GM12873 (cell line): ENCODE data around the gene ADTRP.

Source experiments
- TF ChIP-seq, protein P1 (sequence below): IDR thresholded peaks from 2 replicates; pipeline ENCODE4 v1.5.1; 2012; ENCODE audit warnings: low read depth, mild to moderate bottlenecking, moderate library complexity, low read length, control low read depth; ENCODE audit not compliant: insufficient read depth; ENCODE audit errors: missing control alignments

ADTRP gene

DNA sequence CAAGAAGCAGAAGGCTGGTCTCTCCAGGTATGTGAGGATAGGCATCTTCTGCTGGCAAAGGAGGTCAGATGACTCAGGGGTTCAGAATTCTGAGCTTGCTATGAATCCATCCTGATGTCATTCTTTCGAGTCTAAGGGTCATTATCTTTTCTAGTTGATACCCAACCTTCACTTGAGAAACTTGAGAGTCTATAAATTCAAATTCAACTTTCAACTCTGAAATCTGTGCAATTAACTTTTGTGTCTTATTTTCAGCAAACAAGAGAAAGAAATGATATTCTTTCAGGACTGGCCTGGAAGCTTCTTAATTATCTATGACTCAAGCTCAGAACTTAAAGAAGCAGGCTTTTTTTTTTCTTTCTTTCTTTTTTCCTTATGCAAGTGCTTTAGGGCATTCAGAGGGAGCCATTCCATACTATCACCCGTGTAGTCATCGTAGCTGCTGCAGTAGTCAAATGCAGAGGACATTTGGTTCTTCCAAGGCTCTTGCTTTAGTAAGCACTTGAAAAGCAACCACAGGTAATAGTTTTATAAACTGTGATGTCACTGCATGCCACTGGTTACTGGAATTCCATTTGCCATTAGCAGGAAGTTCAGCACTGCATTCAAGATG is 93.0 kb downstream of the ADTRP start:
- TF ChIP-seq, protein P1, sequence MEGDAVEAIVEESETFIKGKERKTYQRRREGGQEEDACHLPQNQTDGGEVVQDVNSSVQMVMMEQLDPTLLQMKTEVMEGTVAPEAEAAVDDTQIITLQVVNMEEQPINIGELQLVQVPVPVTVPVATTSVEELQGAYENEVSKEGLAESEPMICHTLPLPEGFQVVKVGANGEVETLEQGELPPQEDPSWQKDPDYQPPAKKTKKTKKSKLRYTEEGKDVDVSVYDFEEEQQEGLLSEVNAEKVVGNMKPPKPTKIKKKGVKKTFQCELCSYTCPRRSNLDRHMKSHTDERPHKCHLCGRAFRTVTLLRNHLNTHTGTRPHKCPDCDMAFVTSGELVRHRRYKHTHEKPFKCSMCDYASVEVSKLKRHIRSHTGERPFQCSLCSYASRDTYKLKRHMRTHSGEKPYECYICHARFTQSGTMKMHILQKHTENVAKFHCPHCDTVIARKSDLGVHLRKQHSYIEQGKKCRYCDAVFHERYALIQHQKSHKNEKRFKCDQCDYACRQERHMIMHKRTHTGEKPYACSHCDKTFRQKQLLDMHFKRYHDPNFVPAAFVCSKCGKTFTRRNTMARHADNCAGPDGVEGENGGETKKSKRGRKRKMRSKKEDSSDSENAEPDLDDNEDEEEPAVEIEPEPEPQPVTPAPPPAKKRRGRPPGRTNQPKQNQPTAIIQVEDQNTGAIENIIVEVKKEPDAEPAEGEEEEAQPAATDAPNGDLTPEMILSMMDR: no peak

DNA sequence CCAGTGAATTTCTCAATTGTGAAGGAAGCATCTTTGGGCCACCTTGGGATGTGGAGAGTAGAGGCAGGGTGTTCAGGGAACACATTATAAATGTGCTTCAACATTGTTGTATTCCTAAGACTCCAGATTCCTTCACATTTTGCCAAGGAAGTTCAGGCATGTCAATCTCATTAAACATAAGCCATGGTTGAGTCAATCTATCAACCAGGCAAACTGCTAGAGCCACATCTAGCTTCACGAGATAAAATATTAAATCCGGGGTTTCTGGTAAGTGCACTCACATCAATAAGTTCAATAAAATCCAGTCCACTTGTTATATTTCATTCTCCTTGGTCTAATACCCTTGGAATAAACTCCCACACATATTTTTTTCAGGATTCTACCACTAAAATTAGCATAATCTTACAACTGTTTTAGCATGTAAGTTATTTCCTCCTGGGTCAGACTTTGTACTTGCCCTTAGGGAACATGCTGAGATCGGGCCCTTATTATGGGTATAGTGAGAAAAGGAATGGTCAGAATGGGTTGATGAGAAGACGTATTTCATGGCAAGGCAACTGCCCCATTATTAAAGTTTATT is 93.6 kb downstream of the ADTRP start:
- TF ChIP-seq, protein P1: no peak

DNA sequence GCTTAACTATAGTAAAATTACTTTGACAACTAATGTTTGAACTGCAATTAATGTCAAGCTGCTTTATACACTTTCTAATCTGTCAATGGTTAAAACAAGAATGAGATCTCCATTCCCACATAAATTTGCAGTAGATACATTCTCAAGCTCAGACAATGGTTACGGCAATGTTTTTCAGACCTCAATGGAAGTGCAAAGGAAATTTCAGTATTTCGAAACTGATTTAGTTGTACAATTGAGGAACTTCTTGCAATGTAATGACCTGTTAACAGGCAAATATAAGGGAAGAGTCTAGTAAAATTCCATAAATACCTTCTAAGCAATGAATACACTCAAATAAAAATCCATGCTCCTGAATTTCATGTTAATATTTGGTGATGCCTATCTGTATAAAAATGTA is 94.7 kb downstream of the ADTRP start:
- TF ChIP-seq, protein P1: no peak

DNA sequence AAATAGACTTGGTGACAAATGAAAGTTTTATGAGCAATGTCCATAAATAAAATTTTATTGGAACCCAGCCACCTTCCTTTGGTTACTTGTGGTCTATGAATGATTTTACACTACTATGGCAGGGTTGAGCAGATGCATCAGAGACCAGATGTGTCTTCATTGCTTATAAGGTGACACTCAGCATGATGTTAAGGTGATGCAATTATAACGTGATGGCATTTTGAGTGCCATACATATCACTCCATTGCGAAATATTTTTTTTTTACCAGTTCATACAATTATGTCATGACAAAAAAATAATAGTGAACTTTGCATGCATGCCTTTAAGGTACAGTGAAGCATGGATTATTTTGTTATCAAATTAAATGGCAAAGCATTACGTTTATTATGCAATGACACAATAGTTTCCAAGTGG is 96.0 kb downstream of the ADTRP start:
- TF ChIP-seq, protein P1: no peak

DNA sequence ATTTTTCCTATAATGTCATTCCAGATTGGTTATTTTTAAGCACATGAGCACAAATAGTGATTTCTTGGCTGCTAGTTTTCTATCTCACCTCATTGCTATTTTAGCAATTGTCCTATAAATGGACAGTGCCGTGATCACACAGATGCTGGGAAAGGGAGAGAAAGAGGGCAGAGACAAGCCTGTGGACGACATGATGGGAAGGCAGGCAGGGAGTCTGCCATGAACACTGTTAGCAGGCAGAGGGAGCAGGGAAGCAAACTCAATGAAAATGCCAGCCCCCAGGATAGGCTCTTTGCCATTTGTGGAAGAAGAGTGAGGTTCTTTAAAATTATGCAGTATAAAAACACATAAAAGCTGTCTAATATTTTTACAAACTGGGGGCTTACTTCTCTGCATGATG is 96.8 kb downstream of the ADTRP start:
- TF ChIP-seq, protein P1: no peak

DNA sequence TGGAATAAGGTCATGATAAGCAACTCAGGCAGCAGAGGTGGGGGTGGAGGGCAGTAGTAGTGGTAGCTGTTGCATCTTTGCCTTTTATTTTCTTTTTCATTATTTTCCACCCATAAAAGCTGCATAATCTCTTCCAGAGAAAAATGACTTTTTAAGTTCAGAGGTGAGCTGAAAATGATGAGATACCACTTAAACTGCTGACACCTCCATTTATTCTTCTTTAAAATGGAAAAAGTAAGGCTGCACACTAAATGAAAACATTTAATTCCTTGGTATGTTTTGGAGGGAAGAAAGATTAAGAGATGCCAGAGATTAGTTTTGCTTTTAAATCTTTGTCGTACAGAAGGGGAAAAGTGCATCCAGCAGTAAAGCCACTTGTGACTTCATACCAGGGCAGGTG is 97.2 kb downstream of the ADTRP start:
- TF ChIP-seq, protein P1: no peak

DNA sequence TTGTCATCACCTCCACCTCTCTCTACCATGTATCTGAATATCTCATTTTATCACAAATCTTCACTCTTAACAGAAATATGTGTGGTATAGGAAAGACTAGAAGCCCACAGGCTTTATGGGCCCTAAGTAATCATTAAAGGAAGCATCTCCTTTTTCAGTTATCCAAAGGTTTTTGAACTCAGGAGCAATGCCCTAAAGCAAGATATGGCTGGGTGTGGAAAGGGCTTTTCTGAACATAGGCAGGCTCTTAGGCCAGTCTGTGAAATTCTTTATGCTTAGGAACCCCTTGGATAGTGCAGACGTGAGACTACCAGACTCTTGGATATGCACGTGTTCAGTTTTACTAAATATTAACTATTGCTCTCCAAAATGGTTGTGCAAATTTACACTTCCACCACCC is 99.5 kb downstream of the ADTRP start:
- TF ChIP-seq, protein P1: no peak

DNA sequence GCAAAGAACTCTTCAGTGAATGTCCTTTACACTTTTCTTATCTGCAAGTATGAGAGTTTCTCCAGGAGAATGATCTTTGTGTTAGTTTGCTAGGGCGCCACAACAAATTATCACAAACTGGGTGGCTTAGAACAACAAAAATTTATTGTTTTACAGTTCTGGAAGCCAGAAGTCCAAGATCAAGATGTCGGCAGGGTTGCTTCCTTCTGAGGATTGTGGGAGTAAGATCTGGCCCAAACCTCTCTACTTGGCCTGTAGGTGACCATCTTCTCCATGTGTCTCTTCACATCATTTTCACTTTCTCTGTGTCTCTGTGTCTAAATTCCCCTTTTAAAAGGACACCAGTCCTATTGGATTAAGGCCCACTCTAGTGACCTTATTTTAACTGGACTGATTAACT is 103.0 kb downstream of the ADTRP start:
- TF ChIP-seq, protein P1: no peak
